ENCODE measurements around the gene MARVELD1. TPM values are rescaled to one million over a fixed set of nuclear protein-coding genes. Genes with fewer than 3 reads are reported as not detected.
"Not testable (repeated sequence)": the region's sequence is repeated elsewhere in the genome, so short reads cannot be mapped to it uniquely, and the experiment has no call there.

The MARVELD1 gene
- total RNA-seq, 1 donor from 2014 or later: 52.3 TPM

- no peak for TF ChIP-seq CTCF (conservative IDR thresholded peaks at IDR 0.05)
- Mint-ChIP-seq H3K27me3 (ENCODE audit: low read depth) (no peaks in the 10 kb centered on the region), H3K4me3 (peak within 1 kb of the TSS; percentile 87), H3K27ac (ENCODE audit: unreplicated experiment) (peak within 1 kb of the TSS; percentile 83), H3K4me1 (peaks cover 18% of the 10 kb centered on the region), H3K36me3 (ENCODE audit: low read depth) (no peaks in the 10 kb centered on the region), H3K9me3 (no peaks in the 10 kb centered on the region)
- peak; percentile 95 for DNase-seq (ENCODE audit: low read depth, low spot score)
Measured at GRCh38 chr10:97686962-97687784, 26.4 kb upstream of the MARVELD1 start, which contains the start of gene AVPI1. Gene AVPI1 (minus strand): TSS chr10:97687241. CDS start chr10:97679905, 7,336 bp downstream.

GRCh38 chr10:97687785-97688781 lies 25.4 kb upstream of the MARVELD1 start:
- no peak for DNase-seq (ENCODE audit: low read depth, low spot score)
- Mint-ChIP-seq H3K27me3 (ENCODE audit: low read depth) (no peaks in the 10 kb centered on the region), H3K36me3 (ENCODE audit: low read depth) (no peaks in the 10 kb centered on the region), H3K9me3 (no peaks in the 10 kb centered on the region), H3K4me3 (peak overlapping the region; percentile 87), H3K4me1 (peaks cover 18% of the 10 kb centered on the region), H3K27ac (ENCODE audit: unreplicated experiment) (peak overlapping the region; percentile 83)
- TF ChIP-seq CTCF (conservative IDR thresholded peaks at IDR 0.05): no peak

- H3K4me3 Mint-ChIP-seq: peak overlapping the region; percentile 27
- peaks cover 18% of the 10 kb centered on the region for H3K4me1 Mint-ChIP-seq
- no peak overlapping the region for H3K27ac Mint-ChIP-seq (ENCODE audit: unreplicated experiment)
- no peaks in the 10 kb centered on the region for H3K9me3 Mint-ChIP-seq
- DNase-seq (ENCODE audit: low read depth, low spot score): no peak
- H3K36me3 Mint-ChIP-seq (ENCODE audit: low read depth): no peaks in the 10 kb centered on the region
- H3K27me3 Mint-ChIP-seq (ENCODE audit: low read depth): no peaks in the 10 kb centered on the region
- TF ChIP-seq CTCF (conservative IDR thresholded peaks at IDR 0.05): no peak
Measured at GRCh38 chr10:97689559-97690020, 23.9 kb upstream of the MARVELD1 start.

GRCh38 chr10:97690133-97690532 lies 23.4 kb upstream of the MARVELD1 start:
- no peaks in the 10 kb centered on the region for H3K9me3 Mint-ChIP-seq
- H3K36me3 Mint-ChIP-seq (ENCODE audit: low read depth): no peaks in the 10 kb centered on the region
- peaks cover 14% of the 10 kb centered on the region for H3K4me1 Mint-ChIP-seq
- no peak overlapping the region for H3K4me3 Mint-ChIP-seq
- no peak for DNase-seq (ENCODE audit: low read depth, low spot score)
- no peak overlapping the region for H3K27ac Mint-ChIP-seq (ENCODE audit: unreplicated experiment)
- H3K27me3 Mint-ChIP-seq (ENCODE audit: low read depth): no peaks in the 10 kb centered on the region
- TF ChIP-seq CTCF (conservative IDR thresholded peaks at IDR 0.05): no peak

- not testable (repeated sequence) for H3K36me3 Mint-ChIP-seq (ENCODE audit: low read depth); H3K4me3 Mint-ChIP-seq
Measured at GRCh38 chr10:97698072-97698655, 15.4 kb upstream of the MARVELD1 start.

More at GRCh38 chr10:97698072-97698655, 15.4 kb upstream of the MARVELD1 start:
- not testable (repeated sequence) for H3K27ac Mint-ChIP-seq (ENCODE audit: unreplicated experiment); H3K9me3 Mint-ChIP-seq; H3K27me3 Mint-ChIP-seq (ENCODE audit: low read depth); DNase-seq (ENCODE audit: low read depth, low spot score); H3K4me1 Mint-ChIP-seq

Measured in neural crest cell (in vitro differentiated cells).